DND-41 (cell line): ENCODE results near the gene UQCC2.

Source experiments
- ATAC-seq: fragments of 200-7000 bp; cut with Tn5 transposase; 3 replicates; pipeline ENCODE4 v1.9.1; 2021; ENCODE audit warnings: low read depth; ENCODE audit not compliant: insufficient read depth
- DNase-seq: peaks from one replicate; pipeline ENCODE4 v3.0.0-alpha.2; 2020
- H2AFZ ChIP-seq: 2 replicates; pipeline ENCODE4 v1.6.0; 2012; ENCODE audit warnings: low read depth, low read length
- H3K27ac ChIP-seq: 2 replicates; pipeline ENCODE4 v1.5.1; 2012; ENCODE audit warnings: low read length, inconsistent platforms
- H3K27me3 ChIP-seq: fragments of 200-600 bp; sonication (generic); 2 replicates; pipeline ENCODE4 v1.6.0; 2012; ENCODE audit warnings: low read length, mild to moderate bottlenecking, inconsistent platforms; ENCODE audit not compliant: insufficient read depth, poor library complexity
- H3K36me3 ChIP-seq: 2 replicates; pipeline ENCODE4 v1.5.1; 2012; ENCODE audit warnings: low read length, inconsistent platforms; ENCODE audit not compliant: insufficient read depth
- H3K4me1 ChIP-seq: 2 replicates; pipeline ENCODE4 v1.5.1; 2012; ENCODE audit warnings: mild to moderate bottlenecking, low read length; ENCODE audit not compliant: insufficient read depth
- H3K4me2 ChIP-seq: 2 replicates; pipeline ENCODE4 v1.6.0; 2012; ENCODE audit warnings: mild to moderate bottlenecking, moderate library complexity, low read length, inconsistent platforms; ENCODE audit not compliant: insufficient read depth
- H3K4me3 ChIP-seq, 2 experiments: fragments of 200-600 bp in 1 of 2; shearing (Covaris generic) in 1 of 2; 2 replicates each; pipeline ENCODE4 v1.5.1; 2012 to 2016; ENCODE audit warnings: inconsistent platforms in 2 of 2, low read length in 2 of 2, mild to moderate bottlenecking in 2 of 2, low read depth in 1 of 2, moderate library complexity in 1 of 2
- H3K79me2 ChIP-seq: 2 replicates; pipeline ENCODE4 v1.6.0; 2012; ENCODE audit warnings: low read length, inconsistent platforms; ENCODE audit not compliant: insufficient read depth
- H3K9ac ChIP-seq: 2 replicates; pipeline ENCODE4 v1.6.0; 2012; ENCODE audit warnings: low read depth, mild to moderate bottlenecking, inconsistent platforms, low read length, moderate library complexity
- H3K9me3 ChIP-seq: 2 replicates; pipeline ENCODE4 v1.5.1; 2012; ENCODE audit warnings: low read length, moderate library complexity, mild to moderate bottlenecking, inconsistent platforms; ENCODE audit not compliant: insufficient read depth, severe bottlenecking
- H4K20me1 ChIP-seq: 2 replicates; pipeline ENCODE4 v1.6.0; 2012; ENCODE audit warnings: low read length; ENCODE audit not compliant: insufficient read depth
- EZH2 ChIP-seq: IDR thresholded peaks from 3 replicates; pipeline ENCODE4 v1.6.1; 2012; ENCODE audit warnings: borderline replicate concordance, low read depth, mild to moderate bottlenecking, moderate library complexity, low read length, inconsistent platforms; ENCODE audit not compliant: severe bottlenecking
- TF ChIP-seq, protein P1 (sequence below): IDR thresholded peaks from 2 replicates; pipeline ENCODE4 v1.5.1; 2012; ENCODE audit warnings: borderline replicate concordance, low read length, moderate library complexity, mild to moderate bottlenecking; ENCODE audit not compliant: poor library complexity, severe bottlenecking; ENCODE audit errors: extremely low read depth

UQCC2 gene

GRCh38 chr6:33735216-33735615 lies 23.7 kb upstream of the UQCC2 start:
- Histone ChIP-seq H3K9ac (no peak overlapping the region), H3K4me2 (no peak overlapping the region), H3K4me3 (no peak overlapping the region), H3K9me3 (no peaks in the 10 kb centered on the region), H3K36me3 (no peaks in the 10 kb centered on the region), H3K27me3 (no peaks in the 10 kb centered on the region), H2AFZ (no peak overlapping the region), H3K27ac (no peak overlapping the region), H3K79me2 (no peaks in the 10 kb centered on the region), H4K20me1 (peaks cover 3% of the 10 kb centered on the region; the same call in 1 of the 2 replicates), H3K4me1 (no peaks in the 10 kb centered on the region)
- TF ChIP-seq, protein P1, sequence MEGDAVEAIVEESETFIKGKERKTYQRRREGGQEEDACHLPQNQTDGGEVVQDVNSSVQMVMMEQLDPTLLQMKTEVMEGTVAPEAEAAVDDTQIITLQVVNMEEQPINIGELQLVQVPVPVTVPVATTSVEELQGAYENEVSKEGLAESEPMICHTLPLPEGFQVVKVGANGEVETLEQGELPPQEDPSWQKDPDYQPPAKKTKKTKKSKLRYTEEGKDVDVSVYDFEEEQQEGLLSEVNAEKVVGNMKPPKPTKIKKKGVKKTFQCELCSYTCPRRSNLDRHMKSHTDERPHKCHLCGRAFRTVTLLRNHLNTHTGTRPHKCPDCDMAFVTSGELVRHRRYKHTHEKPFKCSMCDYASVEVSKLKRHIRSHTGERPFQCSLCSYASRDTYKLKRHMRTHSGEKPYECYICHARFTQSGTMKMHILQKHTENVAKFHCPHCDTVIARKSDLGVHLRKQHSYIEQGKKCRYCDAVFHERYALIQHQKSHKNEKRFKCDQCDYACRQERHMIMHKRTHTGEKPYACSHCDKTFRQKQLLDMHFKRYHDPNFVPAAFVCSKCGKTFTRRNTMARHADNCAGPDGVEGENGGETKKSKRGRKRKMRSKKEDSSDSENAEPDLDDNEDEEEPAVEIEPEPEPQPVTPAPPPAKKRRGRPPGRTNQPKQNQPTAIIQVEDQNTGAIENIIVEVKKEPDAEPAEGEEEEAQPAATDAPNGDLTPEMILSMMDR = peak; percentile 10
- no peak for TF ChIP-seq EZH2
- DNase-seq (no peak), ATAC-seq (no peak)

- Histone ChIP-seq H3K4me3 (no peak overlapping the region), H3K4me1 (no peaks in the 10 kb centered on the region), H3K36me3 (no peaks in the 10 kb centered on the region), H3K27ac (no peak overlapping the region), H3K79me2 (no peaks in the 10 kb centered on the region), H3K9ac (no peak overlapping the region), H4K20me1 (no peaks in the 10 kb centered on the region), H3K27me3 (no peaks in the 10 kb centered on the region), H2AFZ (no peak overlapping the region), H3K9me3 (no peaks in the 10 kb centered on the region), H3K4me2 (no peak overlapping the region)
- ATAC-seq (no peak), DNase-seq (no peak)
- no peak for TF ChIP-seq EZH2
- TF ChIP-seq, protein P1 = no peak
Measured at GRCh38 chr6:33733709-33734007, 22.2 kb upstream of the UQCC2 start.

- H4K20me1 ChIP-seq = no peaks in the 10 kb centered on the region
- no peak for TF ChIP-seq EZH2
- TF ChIP-seq, protein P1 = no peak
- DNase-seq (no peak), ATAC-seq (no peak)
- H3K27me3 ChIP-seq = no peaks in the 10 kb centered on the region
- no peak overlapping the region for H2AFZ ChIP-seq
- H3K36me3 ChIP-seq = no peaks in the 10 kb centered on the region
- no peaks in the 10 kb centered on the region for H3K9me3 ChIP-seq
- no peaks in the 10 kb centered on the region for H3K79me2 ChIP-seq
- H3K9ac ChIP-seq = no peak overlapping the region
- H3K4me3 ChIP-seq = no peak overlapping the region
- no peak overlapping the region for H3K4me2 ChIP-seq
- H3K27ac ChIP-seq = no peak overlapping the region
- H3K4me1 ChIP-seq = no peaks in the 10 kb centered on the region
Measured at GRCh38 chr6:33732817-33733708, 21.6 kb upstream of the UQCC2 start.

DNA sequence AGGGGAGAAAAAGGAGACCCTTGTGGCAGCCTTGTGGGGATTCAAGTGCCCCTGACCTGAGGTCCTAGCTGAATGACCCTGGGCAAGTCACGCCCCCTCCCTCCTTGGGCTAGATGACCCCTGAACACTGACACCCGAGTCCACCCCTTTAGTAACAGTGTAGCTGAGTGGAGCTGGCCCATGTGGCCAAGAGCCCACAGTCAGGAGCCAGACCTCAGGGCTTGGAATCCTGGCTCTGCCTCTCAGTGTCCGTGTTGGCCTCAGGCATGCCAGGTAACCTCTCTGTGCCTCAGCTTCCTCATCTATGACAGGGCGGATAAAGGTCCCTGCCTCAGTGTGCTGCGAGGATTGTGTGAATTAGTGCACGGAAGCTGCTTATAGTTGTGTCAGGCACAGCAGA lies 20.9 kb upstream of the UQCC2 start:
- TF ChIP-seq, protein P1 = no peak
- no peak for TF ChIP-seq EZH2
- Histone ChIP-seq H3K4me3 (no peak overlapping the region), H3K4me1 (no peaks in the 10 kb centered on the region), H3K27me3 (peaks cover 6% of the 10 kb centered on the region), H3K36me3 (no peaks in the 10 kb centered on the region), H4K20me1 (no peaks in the 10 kb centered on the region), H2AFZ (no peak overlapping the region), H3K27ac (no peak overlapping the region), H3K4me2 (no peak overlapping the region), H3K79me2 (no peaks in the 10 kb centered on the region), H3K9ac (no peak overlapping the region), H3K9me3 (no peaks in the 10 kb centered on the region)
- DNase-seq (no peak), ATAC-seq (no peak)
